SW 1271 (cell line): Measurements from ENCODE around the gene DDI2.
"Not testable (repeated sequence)": the region's sequence is repeated elsewhere in the genome, so short reads cannot be mapped to it uniquely, and the experiment has no call there.

Source experiments
- DNase-seq, 2 experiments: peaks; one replicate each; lab custom pipeline; 2025; lab: John Stamatoyannopoulos, UW

Gene DDI2

GRCh38 chr1:15617173-15618076 lies at the start of gene DDI2:
Gene DDI2, plus strand, starts transcription at chr1:15617458. Its CDS starts 213 bp downstream, at chr1:15617671.
- peak; percentile 76 to 94 for DNase-seq

GRCh38 chr1:15568387-15569073 lies 48.7 kb upstream of the DDI2 start:
- DNase-seq: no peak

- no peak for DNase-seq
These were observed 46.4 kb upstream of the DDI2 start for GRCh38 chr1:15570861-15571260.

- no peak for DNase-seq
These were observed 46.0 kb upstream of the DDI2 start for GRCh38 chr1:15571266-15571665.

GRCh38 chr1:15573477-15573876 lies 43.8 kb upstream of the DDI2 start:
- DNase-seq: no peak

GRCh38 chr1:15574741-15575140 lies 42.5 kb upstream of the DDI2 start:
- no peak for DNase-seq

GRCh38 chr1:15575549-15576150 lies 41.6 kb upstream of the DDI2 start:
- DNase-seq: no peak

- no peak for DNase-seq
These were observed 39.6 kb upstream of the DDI2 start for GRCh38 chr1:15577691-15578090.

- DNase-seq: no peak
These were observed 38.2 kb upstream of the DDI2 start for GRCh38 chr1:15578921-15579682.

- no peak for DNase-seq
These were observed 37.6 kb upstream of the DDI2 start for GRCh38 chr1:15579683-15580047.

- DNase-seq: no peak
These were observed 34.1 kb upstream of the DDI2 start for GRCh38 chr1:15583016-15583706.

GRCh38 chr1:15584489-15585363 lies 32.5 kb upstream of the DDI2 start, which contains the start of gene AGMAT:
Gene AGMAT, minus strand, starts transcription at chr1:15585051. Its CDS starts 84 bp downstream, at chr1:15584967.
- DNase-seq: no peak

- no peak for DNase-seq
These were observed 25.0 kb upstream of the DDI2 start for GRCh38 chr1:15592285-15592684.

- no peak for DNase-seq
These were observed 21.2 kb upstream of the DDI2 start for GRCh38 chr1:15595809-15596617.

GRCh38 chr1:15598436-15598835 lies 18.8 kb upstream of the DDI2 start:
- DNase-seq: no peak

GRCh38 chr1:15603050-15603965 lies 13.9 kb upstream of the DDI2 start:
- DNase-seq: peak; percentile 79 to 83

GRCh38 chr1:15603966-15604282 lies 13.3 kb upstream of the DDI2 start:
- DNase-seq: not testable (repeated sequence)

GRCh38 chr1:15604400-15604799 lies 12.9 kb upstream of the DDI2 start:
- not testable (repeated sequence) for DNase-seq
